Activated CD4-positive, alpha-beta T cell treated with anti-CD3 and anti-CD28 coated beads, Interleukin-2, amount 10 ng/mL, durations not matched to agents 24 days and 14 days (primary cell): ENCODE measurements around the gene GAPVD1. TPM values are rescaled to one million over a fixed set of nuclear protein-coding genes. Genes with fewer than 3 reads are reported as not detected.
"Not testable (repeated sequence)": the region's sequence is repeated elsewhere in the genome, so short reads cannot be mapped to it uniquely, and the experiment has no call there.

Experiments used
- DNase-seq: peaks from one replicate; pipeline ENCODE4 v3.0.0; 2022
- H3K27ac Mint-ChIP-seq: one replicate; pipeline ENCODE4 v1.8.0; 2022; ENCODE audit warnings: mild to moderate bottlenecking, mixed read lengths
- H3K27me3 Mint-ChIP-seq: one replicate; pipeline ENCODE4 v1.8.0; 2022; ENCODE audit warnings: mixed read lengths
- H3K36me3 Mint-ChIP-seq: one replicate; pipeline ENCODE4 v1.8.0; 2022; ENCODE audit warnings: low read depth, mild to moderate bottlenecking, mixed read lengths
- H3K4me1 Mint-ChIP-seq: one replicate; pipeline ENCODE4 v1.8.0; 2021; ENCODE audit warnings: mixed read lengths
- H3K4me3 Mint-ChIP-seq: one replicate; pipeline ENCODE4 v1.8.0; 2022; ENCODE audit warnings: mild to moderate bottlenecking, moderate library complexity, mixed read lengths
- H3K9me3 Mint-ChIP-seq: one replicate; pipeline ENCODE4 v1.8.0; 2021; ENCODE audit warnings: mixed read lengths
- intact Hi-C: fragments of 100-400 bp; cut with micrococcal nuclease; formaldehyde crosslinking; loops from one replicate; pipeline ENCODE4 v1.15.1; 2023
- total RNA-seq: library from RNA; stranded (reverse); gene quantifications from 2 replicates; pipeline ENCODE4 v1.2.3, GENCODE V29; 2022

GAPVD1 gene
- total RNA-seq, 1 donor from 2014 or later = 50.3 TPM

- Mint-ChIP-seq H3K9me3 (peaks cover 3% of the 10 kb centered on the region), H3K27me3 (no peaks in the 10 kb centered on the region), H3K27ac (no peak overlapping the region), H3K36me3 (peaks cover 62% of the 10 kb centered on the region), H3K4me1 (no peaks in the 10 kb centered on the region), H3K4me3 (no peak overlapping the region)
- intact Hi-C loops = no loop called here
- DNase-seq = no peak
Measured at GRCh38 chr9:125312411-125312810, 50.8 kb downstream of the GAPVD1 start.

GRCh38 chr9:125316359-125316758 is 54.7 kb downstream of the GAPVD1 start:
- H3K27ac Mint-ChIP-seq, DNase-seq, H3K27me3 Mint-ChIP-seq, H3K4me3 Mint-ChIP-seq, H3K4me1 Mint-ChIP-seq, intact Hi-C loops, H3K9me3 Mint-ChIP-seq: not testable (repeated sequence)
- H3K36me3 Mint-ChIP-seq = peaks cover 64% of the 10 kb centered on the region

- intact Hi-C loops = no loop called here
- Mint-ChIP-seq H3K9me3 (peaks cover 6% of the 10 kb centered on the region), H3K4me3 (no peak overlapping the region), H3K27ac (no peak overlapping the region), H3K36me3 (peaks cover 62% of the 10 kb centered on the region), H3K27me3 (no peaks in the 10 kb centered on the region), H3K4me1 (no peaks in the 10 kb centered on the region)
- no peak for DNase-seq
Measured at GRCh38 chr9:125317704-125318103, 56.1 kb downstream of the GAPVD1 start.

- Mint-ChIP-seq H3K27ac (no peak overlapping the region), H3K4me1 (no peaks in the 10 kb centered on the region), H3K9me3 (peaks cover 3% of the 10 kb centered on the region)
Measured at GRCh38 chr9:125321496-125321895, 59.9 kb downstream of the GAPVD1 start.

GRCh38 chr9:125323615-125324014 is 62.0 kb downstream of the GAPVD1 start:
- no peaks in the 10 kb centered on the region for H3K27me3 Mint-ChIP-seq
- no peaks in the 10 kb centered on the region for H3K4me1 Mint-ChIP-seq
- H3K9me3 Mint-ChIP-seq = no peaks in the 10 kb centered on the region
- intact Hi-C loops = no loop called here
- DNase-seq = no peak
- no peak overlapping the region for H3K27ac Mint-ChIP-seq
- no peak overlapping the region for H3K4me3 Mint-ChIP-seq
- peaks cover 37% of the 10 kb centered on the region for H3K36me3 Mint-ChIP-seq

More at GRCh38 chr9:125321496-125321895, 59.9 kb downstream of the GAPVD1 start:
- intact Hi-C loops = no loop called here
- Mint-ChIP-seq H3K36me3 (peaks cover 50% of the 10 kb centered on the region), H3K27me3 (no peaks in the 10 kb centered on the region), H3K4me3 (no peak overlapping the region)
- DNase-seq = no peak

- DNase-seq = no peak
- H3K4me1 Mint-ChIP-seq = peaks cover 2% of the 10 kb centered on the region
- H3K36me3 Mint-ChIP-seq = peaks cover 48% of the 10 kb centered on the region
- H3K27me3 Mint-ChIP-seq = no peaks in the 10 kb centered on the region
- intact Hi-C loops = no loop called here
- no peak overlapping the region for H3K27ac Mint-ChIP-seq
- H3K9me3 Mint-ChIP-seq = no peaks in the 10 kb centered on the region
- no peak overlapping the region for H3K4me3 Mint-ChIP-seq
Measured at GRCh38 chr9:125325826-125326225, 64.2 kb downstream of the GAPVD1 start.

- H3K27ac Mint-ChIP-seq = no peak overlapping the region
- peaks cover 12% of the 10 kb centered on the region for H3K4me1 Mint-ChIP-seq
- DNase-seq = no peak
- H3K36me3 Mint-ChIP-seq = peaks cover 59% of the 10 kb centered on the region
- H3K9me3 Mint-ChIP-seq = no peaks in the 10 kb centered on the region
- intact Hi-C loops = loop anchor here (10.0 kb wide), 2 partner anchors 195 to 315 kb away; no protein-coding TSS in a partner anchor
- H3K4me3 Mint-ChIP-seq = no peak overlapping the region
- no peaks in the 10 kb centered on the region for H3K27me3 Mint-ChIP-seq
Measured at GRCh38 chr9:125329978-125330377, 68.4 kb downstream of the GAPVD1 start.

GRCh38 chr9:125330587-125330986 is 69.0 kb downstream of the GAPVD1 start:
- intact Hi-C loops = loop anchor here (10.0 kb wide), 2 partner anchors 196 to 314 kb away; no protein-coding TSS in a partner anchor
- Mint-ChIP-seq H3K4me1 (peaks cover 12% of the 10 kb centered on the region), H3K27me3 (no peaks in the 10 kb centered on the region), H3K27ac (no peak overlapping the region), H3K4me3 (no peak overlapping the region), H3K9me3 (no peaks in the 10 kb centered on the region), H3K36me3 (peaks cover 57% of the 10 kb centered on the region)
- no peak for DNase-seq

- Mint-ChIP-seq H3K27ac (peak overlapping the region; percentile 7), H3K4me3 (no peak overlapping the region), H3K9me3 (no peaks in the 10 kb centered on the region), H3K27me3 (no peaks in the 10 kb centered on the region), H3K4me1 (peaks cover 12% of the 10 kb centered on the region), H3K36me3 (peaks cover 54% of the 10 kb centered on the region)
- intact Hi-C loops = loop anchor here (2.0 to 10.0 kb wide), 3 partner anchors 92 to 312 kb away; partner anchors contain the start of gene HSPA5
- DNase-seq = peak; percentile 60
Measured at GRCh38 chr9:125332527-125332926, 70.9 kb downstream of the GAPVD1 start.

GRCh38 chr9:125337236-125337635 is 75.6 kb downstream of the GAPVD1 start:
- H3K4me3 Mint-ChIP-seq = no peak overlapping the region
- H3K36me3 Mint-ChIP-seq = peaks cover 47% of the 10 kb centered on the region
- H3K27ac Mint-ChIP-seq = no peak overlapping the region
- no peaks in the 10 kb centered on the region for H3K9me3 Mint-ChIP-seq
- no peaks in the 10 kb centered on the region for H3K27me3 Mint-ChIP-seq
- H3K4me1 Mint-ChIP-seq = peaks cover 4% of the 10 kb centered on the region
- intact Hi-C loops = loop anchor here (10.0 kb wide), 2 partner anchors 202 to 308 kb away; no protein-coding TSS in a partner anchor
- DNase-seq = no peak

GRCh38 chr9:125338929-125339328 is 77.3 kb downstream of the GAPVD1 start:
- intact Hi-C loops = loop anchor here (10.0 kb wide), 2 partner anchors 204 to 306 kb away; no protein-coding TSS in a partner anchor
- H3K9me3 Mint-ChIP-seq = no peaks in the 10 kb centered on the region
- peaks cover 40% of the 10 kb centered on the region for H3K36me3 Mint-ChIP-seq
- no peak overlapping the region for H3K27ac Mint-ChIP-seq
- H3K4me3 Mint-ChIP-seq = no peak overlapping the region
- no peaks in the 10 kb centered on the region for H3K27me3 Mint-ChIP-seq
- H3K4me1 Mint-ChIP-seq = no peaks in the 10 kb centered on the region
- no peak for DNase-seq

- DNase-seq = no peak
- Mint-ChIP-seq H3K27ac (no peak overlapping the region), H3K4me1 (no peaks in the 10 kb centered on the region), H3K4me3 (no peak overlapping the region), H3K9me3 (no peaks in the 10 kb centered on the region), H3K27me3 (no peaks in the 10 kb centered on the region), H3K36me3 (peaks cover 36% of the 10 kb centered on the region)
- intact Hi-C loops = no loop called here
Measured at GRCh38 chr9:125341566-125341965, 79.9 kb downstream of the GAPVD1 start.

GRCh38 chr9:125343518-125344275 is 82.1 kb downstream of the GAPVD1 start:
- Mint-ChIP-seq H3K36me3 (peaks cover 40% of the 10 kb centered on the region), H3K4me3 (no peak overlapping the region), H3K9me3 (no peaks in the 10 kb centered on the region), H3K27ac (no peak overlapping the region), H3K4me1 (no peaks in the 10 kb centered on the region), H3K27me3 (no peaks in the 10 kb centered on the region)
- DNase-seq = no peak
- intact Hi-C loops = no loop called here

GRCh38 chr9:125346080-125346732 is 84.6 kb downstream of the GAPVD1 start:
- DNase-seq = no peak
- intact Hi-C loops = no loop called here
- Mint-ChIP-seq H3K4me3 (no peak overlapping the region), H3K36me3 (peaks cover 57% of the 10 kb centered on the region), H3K9me3 (no peaks in the 10 kb centered on the region), H3K4me1 (no peaks in the 10 kb centered on the region), H3K27ac (no peak overlapping the region), H3K27me3 (no peaks in the 10 kb centered on the region)
